Stimulated activated CD4-positive, alpha-beta T cell treated with anti-CD3 and anti-CD28 coated beads, Interleukin-12 subunit alpha, Interleukin-12 subunit beta, amount 100 ng/mL, for 4 hours (primary cell): ENCODE data around the gene MYT1.
"Not testable (repeated sequence)": the region's sequence is repeated elsewhere in the genome, so short reads cannot be mapped to it uniquely, and the experiment has no call there.

Experiments
- DNase-seq: peaks from one replicate; pipeline ENCODE4 v3.0.0-alpha.2; 2020

MYT1 gene

GRCh38 chr20:64220891-64221527 is 56.8 kb downstream of the MYT1 start:
- DNase-seq, result no peak

- DNase-seq, result no peak
Observed at GRCh38 chr20:64222291-64222735, 58.1 kb downstream of the MYT1 start.

GRCh38 chr20:64222851-64223525 is 58.7 kb downstream of the MYT1 start:
- no peak for DNase-seq

- no peak for DNase-seq
Observed at GRCh38 chr20:64223526-64224067, 59.3 kb downstream of the MYT1 start.

- DNase-seq, result no peak
Observed at GRCh38 chr20:64224351-64225170, 60.3 kb downstream of the MYT1 start.

GRCh38 chr20:64225171-64225595 is 60.9 kb downstream of the MYT1 start:
- DNase-seq, result no peak

- DNase-seq, result no peak
Observed at GRCh38 chr20:64225828-64226598, 61.8 kb downstream of the MYT1 start.

- no peak for DNase-seq
Observed at GRCh38 chr20:64226686-64227580, 62.7 kb downstream of the MYT1 start.

- no peak for DNase-seq
Observed at GRCh38 chr20:64228086-64228653, 63.9 kb downstream of the MYT1 start.

- DNase-seq, result no peak
Observed at GRCh38 chr20:64228751-64229506, 64.7 kb downstream of the MYT1 start.

- DNase-seq, result no peak
Observed at GRCh38 chr20:64229507-64230061, 65.3 kb downstream of the MYT1 start.

- DNase-seq, result no peak
Observed at GRCh38 chr20:64230461-64231145, 66.4 kb downstream of the MYT1 start.

GRCh38 chr20:64231621-64232550 is 67.6 kb downstream of the MYT1 start:
- DNase-seq, result no peak

GRCh38 chr20:64232794-64233193 is 68.5 kb downstream of the MYT1 start:
- DNase-seq, result no peak

GRCh38 chr20:64233725-64234124 is 69.5 kb downstream of the MYT1 start:
- DNase-seq, result no peak

- DNase-seq, result no peak
Observed at GRCh38 chr20:64234291-64234791, 70.1 kb downstream of the MYT1 start.

- DNase-seq, result not testable (repeated sequence)
Observed at GRCh38 chr20:64234921-64235565, 70.8 kb downstream of the MYT1 start.
